Activated T-helper 2 cell treated with anti-CD3 and anti-CD28 coated beads, Interferon-gamma antibody, Interleukin-2, Interleukin-4, amounts not matched to agents 10 μg/mL and 5 μg/mL and 100 μg/mL, durations not matched to agents 14 hours and 24 hours and 36 hours (primary cell): Measurements from ENCODE around the gene GABPB2. TPM values are rescaled to one million over a fixed set of nuclear protein-coding genes. Genes with fewer than 3 reads are reported as not detected.
"Not testable (repeated sequence)": the region's sequence is repeated elsewhere in the genome, so short reads cannot be mapped to it uniquely, and the experiment has no call there.

Experiments used
- DNase-seq: peaks from one replicate; pipeline ENCODE4 v3.0.0; 2021; ENCODE audit warnings: low spot score
- H3K27ac Mint-ChIP-seq: one replicate; pipeline ENCODE4 v1.8.0; 2021; ENCODE audit warnings: mixed read lengths
- H3K27me3 Mint-ChIP-seq: one replicate; pipeline ENCODE4 v1.8.0; 2021; ENCODE audit warnings: low read depth, mixed read lengths
- H3K36me3 Mint-ChIP-seq: one replicate; pipeline ENCODE4 v1.8.0; 2021; ENCODE audit warnings: low read depth, mixed read lengths
- H3K4me1 Mint-ChIP-seq: one replicate; pipeline ENCODE4 v1.8.0; 2021; ENCODE audit warnings: low read depth, mixed read lengths
- H3K4me3 Mint-ChIP-seq: one replicate; pipeline ENCODE4 v1.8.0; 2021; ENCODE audit warnings: low read depth, mild to moderate bottlenecking, moderate library complexity, mixed read lengths
- H3K9me3 Mint-ChIP-seq: one replicate; pipeline ENCODE4 v1.8.0; 2021; ENCODE audit warnings: mixed read lengths
- intact Hi-C: fragments of 100-400 bp; cut with micrococcal nuclease; formaldehyde crosslinking; loops from one replicate; pipeline ENCODE4 v1.15.1; 2023
- total RNA-seq: library from RNA; stranded (reverse); gene quantifications from 2 replicates; pipeline ENCODE4 v1.2.3, GENCODE V29; 2022

GABPB2 gene
- total RNA-seq, 1 donor from 2014 or later: 14.4 TPM

DNA sequence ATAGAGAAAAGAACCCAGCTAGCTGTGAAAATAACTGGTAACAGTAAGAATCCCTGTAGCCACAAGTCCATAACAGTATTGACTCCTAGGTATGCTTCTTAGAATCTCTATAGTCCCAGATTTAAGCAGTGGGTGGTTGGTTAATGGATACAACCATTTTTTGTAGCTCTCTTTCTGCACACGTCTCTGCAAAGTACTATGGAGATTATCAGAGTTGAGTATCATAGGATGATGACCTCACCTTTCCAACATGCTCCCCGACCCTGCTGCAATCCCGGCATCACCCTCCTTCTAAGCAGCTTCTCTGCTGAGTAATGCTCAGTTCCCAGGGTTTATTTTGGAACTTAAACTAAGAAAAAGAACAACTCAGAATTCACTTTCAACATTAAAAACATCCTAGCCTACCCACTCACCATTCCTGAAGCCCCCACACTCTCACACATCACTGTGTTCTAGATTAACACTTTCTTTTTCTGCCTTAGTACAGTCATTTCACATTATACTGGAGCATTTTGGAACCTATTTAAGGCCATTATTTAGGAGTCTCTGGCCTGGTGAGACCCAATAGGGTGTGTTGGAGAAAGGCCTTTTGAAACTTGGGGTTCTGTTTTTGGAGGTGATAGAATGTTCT, 7.7 kb upstream of the GABPB2 start:
- peaks cover 30% of the 10 kb centered on the region for H3K36me3 Mint-ChIP-seq
- intact Hi-C loops: loop anchor here (10.0 kb wide), 1 partner anchor 948 kb away; no protein-coding TSS in a partner anchor
- H3K9me3 Mint-ChIP-seq: no peaks in the 10 kb centered on the region
- no peaks in the 10 kb centered on the region for H3K27me3 Mint-ChIP-seq
- no peak for DNase-seq
- H3K27ac Mint-ChIP-seq: no peak overlapping the region
- H3K4me3 Mint-ChIP-seq: no peak overlapping the region
- peaks cover 29% of the 10 kb centered on the region for H3K4me1 Mint-ChIP-seq

- peaks cover 26% of the 10 kb centered on the region for H3K4me1 Mint-ChIP-seq
These were observed 5.4 kb upstream of the GABPB2 start for GRCh38 chr1:151065089-151065645.

GRCh38 chr1:151067185-151067584, 3.4 kb upstream of the GABPB2 start:
- Mint-ChIP-seq H3K9me3 (no peaks in the 10 kb centered on the region), H3K4me1 (peaks cover 13% of the 10 kb centered on the region), H3K27me3 (no peaks in the 10 kb centered on the region), H3K27ac (no peak overlapping the region), H3K36me3 (peaks cover 13% of the 10 kb centered on the region), H3K4me3 (no peak overlapping the region)
- intact Hi-C loops: loop anchor here (10.0 kb wide), 1 partner anchor 952 kb away; no protein-coding TSS in a partner anchor
- no peak for DNase-seq

More at GRCh38 chr1:151065089-151065645, 5.4 kb upstream of the GABPB2 start:
- H3K27ac Mint-ChIP-seq: no peak overlapping the region
- H3K4me3 Mint-ChIP-seq: no peak overlapping the region
- peaks cover 13% of the 10 kb centered on the region for H3K36me3 Mint-ChIP-seq
- no peaks in the 10 kb centered on the region for H3K9me3 Mint-ChIP-seq
- intact Hi-C loops: loop anchor here (10.0 kb wide), 1 partner anchor 950 kb away; no protein-coding TSS in a partner anchor
- no peaks in the 10 kb centered on the region for H3K27me3 Mint-ChIP-seq
- no peak for DNase-seq

DNA sequence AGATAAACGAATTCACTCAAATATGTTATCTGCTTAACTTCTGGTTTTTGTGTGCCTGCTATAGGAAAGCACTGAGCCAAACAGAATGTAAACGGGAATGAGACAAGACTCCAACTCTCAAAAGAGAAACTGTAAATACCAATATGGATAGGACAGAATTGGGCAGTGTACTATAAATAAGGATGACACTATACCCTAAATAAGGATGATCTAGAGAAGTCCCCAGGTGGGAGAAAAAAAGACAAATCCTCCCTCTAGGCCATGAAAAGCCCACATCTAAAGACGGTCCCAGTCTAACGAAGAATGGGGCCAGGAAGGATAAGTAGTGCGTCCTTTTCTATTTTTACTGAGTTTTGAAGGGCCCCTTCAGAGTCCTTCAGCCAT, 1.5 kb upstream of the GABPB2 start:
- Mint-ChIP-seq H3K9me3 (no peaks in the 10 kb centered on the region), H3K4me3 (peak overlapping the region; percentile 100), H3K4me1 (peaks cover 12% of the 10 kb centered on the region), H3K27ac (peak overlapping the region; percentile 21), H3K27me3 (no peaks in the 10 kb centered on the region), H3K36me3 (peaks cover 20% of the 10 kb centered on the region)
- DNase-seq: no peak
- intact Hi-C loops: loop anchor here (10.0 kb wide), 1 partner anchor 954 kb away; no protein-coding TSS in a partner anchor

DNA sequence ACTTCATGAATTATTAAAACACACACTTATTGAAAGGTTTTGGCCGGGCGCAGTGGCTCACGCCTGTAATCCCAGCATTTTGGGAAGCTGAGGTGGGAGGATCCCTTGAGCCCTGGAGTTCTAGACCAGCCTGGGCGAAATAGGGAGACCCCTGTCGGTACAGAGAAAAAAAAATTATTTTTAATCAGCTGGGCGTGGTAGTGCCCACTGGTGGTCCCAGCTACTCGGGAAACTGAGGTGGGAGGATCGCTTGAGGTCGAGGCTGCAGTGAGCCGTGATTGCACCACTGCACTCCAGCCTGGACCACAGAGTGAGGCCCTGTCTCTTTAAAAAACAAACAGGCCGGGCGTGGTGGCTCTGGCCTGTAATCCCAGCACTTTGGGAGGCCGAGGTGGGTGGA, 1.7 kb downstream of the GABPB2 start:
- no peak for DNase-seq
- Mint-ChIP-seq H3K27ac (peak overlapping the region; percentile 100), H3K9me3 (no peaks in the 10 kb centered on the region), H3K36me3 (peaks cover 21% of the 10 kb centered on the region), H3K27me3 (no peaks in the 10 kb centered on the region), H3K4me3 (peak overlapping the region; percentile 100), H3K4me1 (peaks cover 12% of the 10 kb centered on the region)
- intact Hi-C loops: loop anchor here (10.0 kb wide), 1 partner anchor 183 kb away; the partner anchor contains the start of gene PSMD4

DNA sequence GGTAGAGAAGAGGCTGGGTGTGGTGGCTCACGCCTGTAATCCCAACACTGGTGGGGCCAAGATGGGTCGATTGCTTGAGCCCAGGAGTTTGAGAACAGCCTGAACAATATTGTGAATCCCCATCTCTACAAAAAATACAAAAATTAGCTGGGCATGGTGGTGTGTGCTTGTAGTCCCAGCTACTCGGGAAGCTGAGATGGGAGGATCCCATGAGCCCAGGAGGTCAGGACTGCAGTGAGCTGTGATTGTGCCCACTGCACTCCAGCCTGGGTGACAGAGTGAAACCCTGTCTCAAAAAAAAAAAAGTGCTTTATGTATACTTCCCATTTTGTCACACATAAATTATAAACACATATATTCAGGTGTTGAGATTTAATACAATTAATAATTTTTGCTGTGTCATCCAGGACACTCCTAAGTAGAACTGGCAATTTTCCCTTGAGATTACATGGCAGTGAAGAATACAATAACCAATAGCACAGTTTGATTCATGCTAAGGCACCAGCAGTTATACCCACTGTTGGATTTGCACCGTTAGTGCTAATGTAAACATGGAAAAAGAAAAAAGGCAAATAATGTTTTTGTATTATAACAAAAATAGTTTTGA, 15.5 kb downstream of the GABPB2 start:
- H3K27me3 Mint-ChIP-seq: no peaks in the 10 kb centered on the region
- H3K27ac Mint-ChIP-seq: no peak overlapping the region
- no peak for DNase-seq
- no peaks in the 10 kb centered on the region for H3K9me3 Mint-ChIP-seq
- H3K4me3 Mint-ChIP-seq: no peak overlapping the region
- H3K4me1 Mint-ChIP-seq: no peaks in the 10 kb centered on the region
- no peaks in the 10 kb centered on the region for H3K36me3 Mint-ChIP-seq
- intact Hi-C loops: no loop called here

DNA sequence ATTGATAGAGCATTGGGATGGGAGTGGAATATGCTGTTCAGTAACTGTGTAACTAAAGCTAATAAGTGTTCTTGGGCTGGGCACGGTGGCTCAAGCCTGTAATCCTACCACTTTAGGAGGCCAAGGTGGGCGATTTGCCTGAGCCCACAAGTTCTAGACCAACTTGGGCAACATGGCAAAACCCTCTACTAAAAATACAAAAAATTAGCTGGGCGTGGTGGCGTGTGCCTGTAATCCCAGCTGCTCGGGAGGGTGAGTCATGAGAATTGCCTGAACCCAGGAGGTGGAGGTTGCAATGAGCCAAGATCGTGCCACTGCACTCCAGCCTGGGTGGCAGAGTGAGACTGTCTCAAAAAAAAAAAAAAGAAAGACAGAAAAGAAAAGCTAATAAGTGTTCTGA, 26.9 kb downstream of the GABPB2 start:
- H3K27me3 Mint-ChIP-seq, H3K27ac Mint-ChIP-seq, intact Hi-C loops, H3K4me3 Mint-ChIP-seq, H3K9me3 Mint-ChIP-seq, H3K4me1 Mint-ChIP-seq, H3K36me3 Mint-ChIP-seq, DNase-seq: not testable (repeated sequence)

DNA sequence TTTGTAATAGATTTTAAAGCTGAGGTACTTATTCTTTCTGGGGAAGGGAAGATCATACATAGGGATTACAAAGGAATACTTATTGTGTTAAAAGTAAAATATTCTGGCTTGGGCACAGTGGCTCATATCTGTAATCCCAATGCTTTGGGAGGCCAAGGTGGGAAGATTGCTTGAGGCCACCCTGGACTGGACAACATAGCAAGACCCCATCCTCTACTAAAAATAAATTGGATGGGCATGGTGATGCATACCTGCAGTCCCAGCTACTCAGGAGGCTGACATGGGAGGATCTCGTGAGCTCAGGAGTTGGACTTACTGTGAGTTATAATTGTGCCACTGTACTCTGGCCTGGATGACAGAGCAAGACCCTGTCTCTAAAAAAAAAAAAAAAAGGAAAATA, 27.6 kb downstream of the GABPB2 start:
- DNase-seq: no peak
- no peak overlapping the region for H3K4me3 Mint-ChIP-seq
- no peaks in the 10 kb centered on the region for H3K9me3 Mint-ChIP-seq
- no peaks in the 10 kb centered on the region for H3K27me3 Mint-ChIP-seq
- H3K36me3 Mint-ChIP-seq: no peaks in the 10 kb centered on the region
- no peak overlapping the region for H3K27ac Mint-ChIP-seq
- intact Hi-C loops: no loop called here
- H3K4me1 Mint-ChIP-seq: no peaks in the 10 kb centered on the region

DNA sequence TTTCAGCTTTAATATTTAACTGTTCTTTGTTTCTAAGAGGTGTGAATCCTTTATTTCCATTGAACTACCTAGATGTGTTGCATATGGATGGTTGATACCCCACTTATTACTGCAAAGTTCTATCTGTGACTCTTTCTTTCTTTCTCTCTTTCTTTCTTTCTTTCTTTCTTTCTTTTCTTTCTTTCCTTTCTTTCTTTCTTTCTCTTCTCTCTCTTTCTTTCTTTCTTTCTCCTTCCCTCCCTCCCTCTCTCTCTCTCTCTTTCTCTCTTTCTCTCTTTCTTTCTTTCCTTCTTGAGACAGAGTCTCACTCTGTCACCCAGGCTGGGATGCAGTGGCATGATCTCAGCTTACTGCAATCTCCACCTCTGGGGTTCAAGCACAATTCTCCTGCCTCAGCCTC, 34.1 kb downstream of the GABPB2 start:
- no peak for DNase-seq
- no peaks in the 10 kb centered on the region for H3K9me3 Mint-ChIP-seq
- peaks cover 4% of the 10 kb centered on the region for H3K4me1 Mint-ChIP-seq
- H3K27me3 Mint-ChIP-seq: no peaks in the 10 kb centered on the region
- peaks cover 10% of the 10 kb centered on the region for H3K36me3 Mint-ChIP-seq
- H3K27ac Mint-ChIP-seq: no peak overlapping the region
- no peak overlapping the region for H3K4me3 Mint-ChIP-seq
- intact Hi-C loops: no loop called here

- Mint-ChIP-seq H3K27me3 (no peaks in the 10 kb centered on the region), H3K4me1 (peaks cover 4% of the 10 kb centered on the region), H3K4me3 (no peak overlapping the region), H3K9me3 (no peaks in the 10 kb centered on the region), H3K36me3 (peaks cover 10% of the 10 kb centered on the region), H3K27ac (no peak overlapping the region)
- intact Hi-C loops: no loop called here
- DNase-seq: no peak
These were observed 36.3 kb downstream of the GABPB2 start for GRCh38 chr1:151106894-151107293.

GRCh38 chr1:151108331-151108730, 37.8 kb downstream of the GABPB2 start:
- Mint-ChIP-seq H3K36me3 (peaks cover 10% of the 10 kb centered on the region), H3K4me3 (no peak overlapping the region), H3K27ac (no peak overlapping the region), H3K4me1 (peaks cover 4% of the 10 kb centered on the region), H3K9me3 (no peaks in the 10 kb centered on the region), H3K27me3 (no peaks in the 10 kb centered on the region)
- no peak for DNase-seq
- intact Hi-C loops: no loop called here

DNA sequence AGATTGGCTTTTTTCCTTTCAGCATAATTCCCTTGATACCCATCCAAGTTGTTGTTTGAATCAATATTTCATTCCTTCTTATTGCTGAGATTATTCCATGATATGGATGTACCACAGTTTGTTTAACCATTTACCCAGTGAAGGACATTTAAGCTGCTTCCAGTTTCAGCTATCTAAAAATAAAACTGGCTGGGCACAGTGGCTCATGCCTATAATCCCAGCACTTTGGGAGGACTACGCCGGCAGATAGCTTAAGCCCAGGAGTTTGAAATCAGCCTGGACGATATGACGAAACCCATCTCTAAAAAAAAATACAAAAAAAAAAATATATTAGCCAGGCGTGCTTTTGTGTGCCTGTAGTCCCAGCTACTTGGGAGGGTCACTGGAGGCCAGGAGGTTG, 43.3 kb downstream of the GABPB2 start:
- Mint-ChIP-seq H3K4me3 (no peak overlapping the region), H3K9me3 (no peaks in the 10 kb centered on the region), H3K36me3 (peaks cover 6% of the 10 kb centered on the region), H3K27ac (no peak overlapping the region), H3K27me3 (no peaks in the 10 kb centered on the region), H3K4me1 (no peaks in the 10 kb centered on the region)
- DNase-seq: no peak
- intact Hi-C loops: no loop called here

DNA sequence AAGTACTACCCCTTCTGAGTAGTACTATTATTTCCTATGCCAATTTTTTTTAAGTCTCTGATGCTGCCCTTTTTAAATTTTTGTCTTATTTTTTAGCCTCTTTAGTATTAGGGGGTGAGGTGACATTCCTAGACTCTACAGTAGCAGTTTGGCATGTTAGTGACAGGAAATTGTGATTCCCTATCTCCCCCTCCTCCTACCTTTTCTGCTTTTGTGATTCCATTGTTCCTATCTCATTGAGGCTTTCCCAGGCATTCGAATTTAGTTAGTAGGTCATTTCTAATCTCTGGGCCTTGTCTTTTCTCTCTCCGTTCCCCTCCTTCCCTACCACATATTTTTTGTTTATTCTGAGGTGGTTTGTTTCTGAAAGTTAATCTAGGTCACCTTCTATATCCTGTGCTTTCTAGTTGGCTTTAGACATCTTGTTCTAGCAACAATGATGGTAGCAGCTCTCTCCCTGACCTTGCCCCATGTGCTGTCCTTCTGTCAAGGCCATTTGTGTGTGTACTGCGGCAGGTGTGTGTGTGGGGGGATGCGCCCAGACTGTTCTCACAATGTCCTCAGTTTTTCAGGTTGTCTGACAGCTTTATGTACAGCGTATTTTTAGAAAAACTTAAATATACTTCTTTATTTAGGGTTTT, 54.3 kb downstream of the GABPB2 start:
- H3K9me3 Mint-ChIP-seq: no peaks in the 10 kb centered on the region
- H3K27me3 Mint-ChIP-seq: no peaks in the 10 kb centered on the region
- no peak overlapping the region for H3K27ac Mint-ChIP-seq
- no peak for DNase-seq
- no peaks in the 10 kb centered on the region for H3K4me1 Mint-ChIP-seq
- no peak overlapping the region for H3K4me3 Mint-ChIP-seq
- intact Hi-C loops: no loop called here
- peaks cover 3% of the 10 kb centered on the region for H3K36me3 Mint-ChIP-seq
